SU-DHL-6 (cell line): Measurements from ENCODE around the gene AGXT2.

ENCODE experiments used
- EZH2phosphoT487 ChIP-seq: fragments of 200-600 bp; sonication (generic), shearing (Covaris generic); conservative IDR thresholded peaks from 2 replicates; pipeline ENCODE4 v1.6.1; 2018; ENCODE audit warnings: mild to moderate bottlenecking, antibody characterized with exemption, low read length, moderate library complexity, mixed read lengths
- TF ChIP-seq, protein P1 (sequence below): fragments of 200-600 bp; sonication (generic); IDR thresholded peaks from one replicate; pipeline ENCODE4 v1.5.1; 2017; ENCODE audit warnings: antibody characterized with exemption, mild to moderate bottlenecking, low read length, moderate library complexity; ENCODE audit not compliant: insufficient read depth, poor library complexity, severe bottlenecking

DNA sequence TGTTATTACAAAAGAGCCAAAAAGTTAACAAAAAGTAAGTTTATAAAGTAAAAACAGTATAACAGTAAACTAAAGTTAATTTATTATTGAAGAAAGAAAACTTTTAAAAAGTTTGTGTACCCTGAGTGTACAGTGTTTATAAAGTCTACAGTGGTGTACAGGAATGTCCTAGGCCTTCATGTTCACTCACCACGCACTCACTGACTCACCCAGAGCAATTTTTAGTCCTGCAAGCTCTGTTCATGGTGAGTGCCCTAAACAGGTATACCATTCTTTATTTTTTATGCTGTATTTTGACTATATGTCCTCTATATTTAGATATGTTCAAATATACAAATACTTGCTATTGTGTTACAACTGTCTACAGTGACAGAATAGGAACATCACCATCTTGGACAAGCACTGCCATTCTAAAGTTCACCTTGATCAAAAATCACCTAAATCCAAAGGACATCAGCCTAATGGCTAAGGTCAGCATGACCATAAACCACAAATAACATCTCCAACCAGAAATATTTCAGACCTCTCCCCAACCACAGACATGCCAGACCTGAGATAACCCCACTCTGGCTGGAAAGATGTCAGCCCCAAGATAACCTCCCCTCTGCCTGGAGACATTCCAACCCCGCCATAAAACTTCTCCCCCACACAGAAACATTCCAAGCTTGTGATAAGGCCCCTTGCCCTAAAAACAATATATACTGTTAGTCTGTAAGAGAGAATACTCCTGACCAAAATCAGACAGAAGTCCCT lies 56.1 kb downstream of the AGXT2 start:
- TF ChIP-seq, protein P1, sequence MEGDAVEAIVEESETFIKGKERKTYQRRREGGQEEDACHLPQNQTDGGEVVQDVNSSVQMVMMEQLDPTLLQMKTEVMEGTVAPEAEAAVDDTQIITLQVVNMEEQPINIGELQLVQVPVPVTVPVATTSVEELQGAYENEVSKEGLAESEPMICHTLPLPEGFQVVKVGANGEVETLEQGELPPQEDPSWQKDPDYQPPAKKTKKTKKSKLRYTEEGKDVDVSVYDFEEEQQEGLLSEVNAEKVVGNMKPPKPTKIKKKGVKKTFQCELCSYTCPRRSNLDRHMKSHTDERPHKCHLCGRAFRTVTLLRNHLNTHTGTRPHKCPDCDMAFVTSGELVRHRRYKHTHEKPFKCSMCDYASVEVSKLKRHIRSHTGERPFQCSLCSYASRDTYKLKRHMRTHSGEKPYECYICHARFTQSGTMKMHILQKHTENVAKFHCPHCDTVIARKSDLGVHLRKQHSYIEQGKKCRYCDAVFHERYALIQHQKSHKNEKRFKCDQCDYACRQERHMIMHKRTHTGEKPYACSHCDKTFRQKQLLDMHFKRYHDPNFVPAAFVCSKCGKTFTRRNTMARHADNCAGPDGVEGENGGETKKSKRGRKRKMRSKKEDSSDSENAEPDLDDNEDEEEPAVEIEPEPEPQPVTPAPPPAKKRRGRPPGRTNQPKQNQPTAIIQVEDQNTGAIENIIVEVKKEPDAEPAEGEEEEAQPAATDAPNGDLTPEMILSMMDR, result no peak
- TF ChIP-seq EZH2phosphoT487, result no peak
